Measurements from ENCODE around the gene NFILZ.

NFILZ gene

DNA sequence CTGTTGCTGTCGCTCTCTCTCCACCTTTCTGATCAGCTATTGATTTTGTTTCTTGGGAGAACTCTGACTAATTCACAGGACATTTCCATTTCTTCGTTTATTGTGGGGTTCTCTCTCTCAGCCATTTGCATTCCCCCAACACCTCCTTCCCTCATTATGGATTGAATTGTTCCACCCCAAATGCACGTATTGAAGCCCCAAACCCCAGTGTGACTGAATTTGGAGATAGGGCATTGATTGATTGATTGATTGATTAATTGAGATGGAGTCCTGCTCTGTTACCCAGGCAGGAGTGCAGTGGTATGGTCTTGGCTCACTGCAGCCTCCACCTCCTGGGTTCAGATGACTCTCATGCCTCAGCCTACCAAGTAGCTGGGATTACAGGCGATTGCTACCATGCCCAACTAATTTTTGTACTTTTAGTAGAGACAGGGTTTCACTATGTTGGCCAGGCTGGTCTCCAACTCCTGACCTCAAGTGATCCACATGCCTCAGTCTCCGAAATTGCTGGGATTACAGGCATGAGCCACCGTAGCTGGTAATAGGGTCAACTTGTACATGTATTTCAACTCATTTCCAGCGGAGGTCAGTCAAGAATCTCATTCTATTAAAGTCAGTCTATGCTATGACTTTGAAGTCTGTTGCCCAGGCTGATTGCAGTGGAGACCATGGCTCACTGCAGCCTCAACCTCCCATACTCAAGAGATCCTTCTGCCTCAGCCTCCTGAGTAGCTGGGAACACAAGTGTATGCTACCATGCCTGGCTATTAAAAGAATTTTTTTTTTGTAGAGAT is 13.6 kb downstream of the NFILZ start:
- H3K4me1 ChIP-seq (ENCODE audit: insufficient read depth, insufficient read length), result no peaks in the 10 kb centered on the region

DNA sequence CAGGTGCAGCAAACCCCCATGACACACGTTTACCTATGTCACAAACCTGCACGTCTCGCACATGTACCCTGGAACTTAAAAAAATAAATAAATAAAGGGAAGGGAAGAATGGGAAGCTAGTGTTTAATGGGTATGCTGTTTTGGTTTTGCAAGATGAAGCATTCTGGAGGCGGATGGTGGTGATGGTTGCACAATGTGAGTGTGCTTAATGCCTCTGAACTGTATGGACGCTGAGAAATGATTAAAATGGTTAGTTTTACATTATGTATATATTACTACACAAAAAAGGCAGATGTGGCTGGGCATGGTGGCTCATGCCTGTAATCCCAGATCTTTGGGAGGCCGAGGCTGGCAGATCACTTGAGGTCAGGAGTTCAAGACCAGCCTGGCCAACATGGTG is 17.8 kb downstream of the NFILZ start:
- no peaks in the 10 kb centered on the region for H3K9me3 ChIP-seq (ENCODE audit: insufficient read depth, low read length)
- TF ChIP-seq ZNF274 (IDR thresholded peaks at IDR 0.05; ENCODE audit: low read depth, low read length) (no peak), SUZ12 (IDR thresholded peaks at IDR 0.05; ENCODE audit: extremely low read depth, insufficient read depth, insufficient read length) (no peak), YY1 (IDR thresholded peaks at IDR 0.05; ENCODE audit: insufficient read depth, insufficient read length) (no peak)
- no peak overlapping the region for H3K4me3 ChIP-seq (ENCODE audit: insufficient read length, low read depth)
- H3K36me3 ChIP-seq (ENCODE audit: insufficient read depth, insufficient read length, low read length), result no peaks in the 10 kb centered on the region
- no peak overlapping the region for H3K9ac ChIP-seq (ENCODE audit: insufficient read length, low read depth)
- no peaks in the 10 kb centered on the region for H3K4me1 ChIP-seq (ENCODE audit: insufficient read depth, insufficient read length)
- no peak for DNase-seq (ENCODE audit: low read depth, low spot score)
- no peaks in the 10 kb centered on the region for H3K27me3 ChIP-seq (ENCODE audit: insufficient read depth, insufficient read length)

More for the DNA sequence above, 13.6 kb downstream of the NFILZ start:
- no peak overlapping the region for H3K4me3 ChIP-seq (ENCODE audit: insufficient read length, low read depth)
- DNase-seq (ENCODE audit: low read depth, low spot score), result no peak
- no peaks in the 10 kb centered on the region for H3K36me3 ChIP-seq (ENCODE audit: insufficient read depth, insufficient read length, low read length)
- TF ChIP-seq ZNF274 (IDR thresholded peaks at IDR 0.05; ENCODE audit: low read depth, low read length), result no peak
- no peak for TF ChIP-seq YY1 (IDR thresholded peaks at IDR 0.05; ENCODE audit: insufficient read depth, insufficient read length)
- no peak for TF ChIP-seq SUZ12 (IDR thresholded peaks at IDR 0.05; ENCODE audit: extremely low read depth, insufficient read depth, insufficient read length)
- peaks cover 13% of the 10 kb centered on the region for H3K9me3 ChIP-seq (ENCODE audit: insufficient read depth, low read length)
- no peak overlapping the region for H3K9ac ChIP-seq (ENCODE audit: insufficient read length, low read depth)
- no peaks in the 10 kb centered on the region for H3K27me3 ChIP-seq (ENCODE audit: insufficient read depth, insufficient read length)

DNA sequence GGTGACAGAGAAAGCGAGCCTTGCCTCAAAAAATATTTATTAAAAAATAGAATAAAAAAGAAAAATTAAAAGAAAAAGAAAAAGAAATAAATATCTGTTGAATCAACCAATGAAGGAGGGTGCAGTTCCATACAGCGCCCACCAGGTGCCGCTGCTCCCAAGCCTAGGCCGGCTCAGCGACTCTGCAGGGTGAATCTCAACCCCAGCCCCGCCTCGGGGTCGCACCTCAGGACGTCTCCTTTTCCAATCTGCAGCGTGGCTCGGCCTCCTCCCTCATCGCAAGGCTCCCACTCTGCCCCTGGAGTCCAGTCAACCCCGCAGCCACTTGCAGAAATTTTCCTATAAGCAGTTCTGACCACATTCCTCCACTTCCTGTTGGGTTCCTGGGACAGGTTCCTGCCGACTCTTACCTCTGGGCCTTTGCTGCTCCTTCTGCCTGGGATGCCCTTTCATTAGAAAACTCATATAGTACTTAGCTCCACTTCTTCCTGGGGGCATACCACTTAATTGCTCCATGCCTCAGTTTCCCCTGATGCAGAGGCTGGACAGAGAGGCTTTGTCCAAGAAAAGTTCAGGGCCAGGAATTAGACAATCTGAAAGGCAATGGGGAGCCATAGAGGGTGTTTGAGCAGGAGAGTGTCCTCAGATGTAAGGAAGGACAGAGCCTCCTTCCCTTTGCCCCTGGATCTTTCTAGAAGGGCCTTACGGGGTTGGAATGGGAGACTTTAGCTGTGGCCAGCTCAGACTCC is 24.3 kb downstream of the NFILZ start:
- peaks cover 18% of the 10 kb centered on the region for H3K27me3 ChIP-seq (ENCODE audit: insufficient read depth, insufficient read length)
- no peaks in the 10 kb centered on the region for H3K36me3 ChIP-seq (ENCODE audit: insufficient read depth, insufficient read length, low read length)
- H3K4me1 ChIP-seq (ENCODE audit: insufficient read depth, insufficient read length), result peaks cover 6% of the 10 kb centered on the region
- DNase-seq (ENCODE audit: low read depth, low spot score), result peak; percentile 56
- no peaks in the 10 kb centered on the region for H3K9me3 ChIP-seq (ENCODE audit: insufficient read depth, low read length)
- no peak for TF ChIP-seq YY1 (IDR thresholded peaks at IDR 0.05; ENCODE audit: insufficient read depth, insufficient read length)
- no peak for TF ChIP-seq SUZ12 (IDR thresholded peaks at IDR 0.05; ENCODE audit: extremely low read depth, insufficient read depth, insufficient read length)
- no peak for TF ChIP-seq ZNF274 (IDR thresholded peaks at IDR 0.05; ENCODE audit: low read depth, low read length)
- no peak overlapping the region for H3K4me3 ChIP-seq (ENCODE audit: insufficient read length, low read depth)
- H3K9ac ChIP-seq (ENCODE audit: insufficient read length, low read depth), result no peak overlapping the region

DNA sequence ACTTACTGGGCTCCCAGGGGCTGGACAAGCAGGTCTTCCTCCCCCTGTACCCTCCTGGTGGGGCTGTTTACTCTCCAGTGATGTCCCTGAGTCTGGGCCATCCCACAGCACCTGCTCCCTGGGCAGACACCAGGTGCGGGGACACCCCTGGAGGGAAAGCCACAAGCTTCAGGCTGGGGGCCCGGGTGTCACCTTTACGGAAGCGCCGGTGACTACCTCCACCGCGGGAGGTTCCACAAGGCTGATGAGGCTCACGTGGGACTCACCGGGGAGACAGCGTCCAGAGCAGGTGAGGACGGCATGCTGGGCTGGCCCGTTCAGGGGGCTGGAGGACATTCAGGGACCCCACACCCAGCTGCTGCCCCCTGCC is 24.9 kb downstream of the NFILZ start:
- DNase-seq (ENCODE audit: low read depth, low spot score), result no peak
- Histone ChIP-seq H3K27me3 (ENCODE audit: insufficient read depth, insufficient read length) (peaks cover 18% of the 10 kb centered on the region), H3K4me3 (ENCODE audit: insufficient read length, low read depth) (no peak overlapping the region), H3K36me3 (ENCODE audit: insufficient read depth, insufficient read length, low read length) (no peaks in the 10 kb centered on the region), H3K9ac (ENCODE audit: insufficient read length, low read depth) (no peak overlapping the region), H3K9me3 (ENCODE audit: insufficient read depth, low read length) (no peaks in the 10 kb centered on the region), H3K4me1 (ENCODE audit: insufficient read depth, insufficient read length) (peaks cover 6% of the 10 kb centered on the region)
- no peak for TF ChIP-seq YY1 (IDR thresholded peaks at IDR 0.05; ENCODE audit: insufficient read depth, insufficient read length)
- no peak for TF ChIP-seq SUZ12 (IDR thresholded peaks at IDR 0.05; ENCODE audit: extremely low read depth, insufficient read depth, insufficient read length)

DNA sequence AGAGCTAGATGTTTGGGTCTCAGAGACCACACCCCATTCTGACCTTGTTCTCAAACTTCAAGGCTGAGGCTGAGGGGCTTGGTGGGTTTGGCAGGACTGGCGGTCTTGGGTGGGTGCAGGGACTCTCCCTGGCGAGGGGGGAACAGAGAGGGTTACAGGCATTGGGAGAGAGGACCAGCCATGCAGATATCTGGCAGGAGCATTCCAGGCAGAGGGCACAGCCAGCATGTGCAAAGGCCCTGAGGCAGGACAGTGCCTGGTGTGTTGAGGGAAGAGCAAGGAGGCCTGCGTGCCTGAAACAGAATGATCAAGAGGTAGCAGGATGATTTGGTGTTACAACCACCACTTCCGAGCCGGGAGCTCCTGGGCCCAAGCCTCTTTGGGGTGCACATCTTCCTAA is 27.4 kb downstream of the NFILZ start:
- H3K4me1 ChIP-seq (ENCODE audit: insufficient read depth, insufficient read length), result peaks cover 6% of the 10 kb centered on the region
- TF ChIP-seq YY1 (IDR thresholded peaks at IDR 0.05; ENCODE audit: insufficient read depth, insufficient read length) (no peak), SUZ12 (IDR thresholded peaks at IDR 0.05; ENCODE audit: extremely low read depth, insufficient read depth, insufficient read length) (no peak), ZNF274 (IDR thresholded peaks at IDR 0.05; ENCODE audit: low read depth, low read length) (no peak)
- no peak for DNase-seq (ENCODE audit: low read depth, low spot score)
- H3K27me3 ChIP-seq (ENCODE audit: insufficient read depth, insufficient read length), result peaks cover 18% of the 10 kb centered on the region
- H3K9me3 ChIP-seq (ENCODE audit: insufficient read depth, low read length), result no peaks in the 10 kb centered on the region
- H3K9ac ChIP-seq (ENCODE audit: insufficient read length, low read depth), result no peak overlapping the region
- no peak overlapping the region for H3K4me3 ChIP-seq (ENCODE audit: insufficient read length, low read depth)
- H3K36me3 ChIP-seq (ENCODE audit: insufficient read depth, insufficient read length, low read length), result no peaks in the 10 kb centered on the region

DNA sequence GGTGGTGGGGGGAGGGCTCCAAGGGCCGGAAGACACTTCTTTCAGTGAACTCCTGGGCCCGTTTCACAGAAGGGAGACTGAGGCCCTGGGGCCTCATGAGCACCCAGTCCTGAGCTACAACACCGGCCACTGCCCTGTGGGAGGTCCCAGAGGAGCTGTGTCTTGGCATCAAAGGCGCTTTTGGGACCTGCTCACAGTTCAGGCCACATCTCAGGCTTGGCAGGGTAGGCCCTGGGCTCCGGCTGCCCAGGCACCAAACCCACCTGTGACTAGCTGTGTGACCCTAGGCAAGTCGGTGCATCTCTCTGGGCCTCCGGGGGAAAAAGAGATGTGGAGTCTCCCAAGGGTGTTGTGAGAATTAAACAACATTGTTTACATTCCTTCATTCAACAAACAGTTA is 29.5 kb downstream of the NFILZ start:
- no peak for DNase-seq (ENCODE audit: low read depth, low spot score)

DNA sequence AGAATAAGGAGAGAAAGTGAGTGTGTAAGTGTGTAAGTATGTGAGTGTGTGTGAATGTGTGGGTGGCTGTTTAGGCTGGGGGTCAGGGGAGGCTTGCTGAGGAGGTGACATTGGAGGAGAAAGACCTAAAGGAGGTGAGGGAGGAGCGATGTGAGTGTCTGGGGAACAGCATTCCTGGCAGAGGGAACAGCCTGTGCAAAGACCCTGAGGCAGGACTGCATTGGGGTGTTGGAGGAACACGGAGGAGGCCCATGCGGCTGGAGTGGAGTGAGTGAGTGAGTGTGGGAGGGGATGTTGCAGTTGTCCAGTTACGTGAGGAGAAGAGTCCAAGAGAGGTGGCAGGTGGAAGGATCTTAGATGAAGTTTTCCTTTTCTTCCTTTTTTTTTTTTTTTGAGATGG is 31.8 kb downstream of the NFILZ start:
- peaks cover 10% of the 10 kb centered on the region for H3K4me1 ChIP-seq (ENCODE audit: insufficient read depth, insufficient read length)
- TF ChIP-seq SUZ12 (IDR thresholded peaks at IDR 0.05; ENCODE audit: extremely low read depth, insufficient read depth, insufficient read length), result no peak
- no peak for TF ChIP-seq YY1 (IDR thresholded peaks at IDR 0.05; ENCODE audit: insufficient read depth, insufficient read length)
- no peak for TF ChIP-seq ZNF274 (IDR thresholded peaks at IDR 0.05; ENCODE audit: low read depth, low read length)

More for the DNA sequence above, 29.5 kb downstream of the NFILZ start:
- TF ChIP-seq ZNF274 (IDR thresholded peaks at IDR 0.05; ENCODE audit: low read depth, low read length) (no peak), SUZ12 (IDR thresholded peaks at IDR 0.05; ENCODE audit: extremely low read depth, insufficient read depth, insufficient read length) (no peak), YY1 (IDR thresholded peaks at IDR 0.05; ENCODE audit: insufficient read depth, insufficient read length) (no peak)
- peaks cover 18% of the 10 kb centered on the region for H3K27me3 ChIP-seq (ENCODE audit: insufficient read depth, insufficient read length)
- H3K4me3 ChIP-seq (ENCODE audit: insufficient read length, low read depth), result no peak overlapping the region
- no peak overlapping the region for H3K9ac ChIP-seq (ENCODE audit: insufficient read length, low read depth)
- no peaks in the 10 kb centered on the region for H3K36me3 ChIP-seq (ENCODE audit: insufficient read depth, insufficient read length, low read length)
- no peaks in the 10 kb centered on the region for H3K9me3 ChIP-seq (ENCODE audit: insufficient read depth, low read length)
- peaks cover 10% of the 10 kb centered on the region for H3K4me1 ChIP-seq (ENCODE audit: insufficient read depth, insufficient read length)

More for the DNA sequence above, 31.8 kb downstream of the NFILZ start:
- no peaks in the 10 kb centered on the region for H3K27me3 ChIP-seq (ENCODE audit: insufficient read depth, insufficient read length)
- H3K9ac ChIP-seq (ENCODE audit: insufficient read length, low read depth), result no peak overlapping the region
- no peak overlapping the region for H3K4me3 ChIP-seq (ENCODE audit: insufficient read length, low read depth)
- H3K9me3 ChIP-seq (ENCODE audit: insufficient read depth, low read length), result no peaks in the 10 kb centered on the region
- no peaks in the 10 kb centered on the region for H3K36me3 ChIP-seq (ENCODE audit: insufficient read depth, insufficient read length, low read length)
- no peak for DNase-seq (ENCODE audit: low read depth, low spot score)

Data from NT2/D1 (cell line).